DMS53 (cell line): ENCODE results near the gene PLA2G6.
"Not testable (repeated sequence)": the region's sequence is repeated elsewhere in the genome, so short reads cannot be mapped to it uniquely, and the experiment has no call there.

ENCODE experiments used
- DNase-seq: peaks from one replicate; lab custom pipeline; 2025; lab: John Stamatoyannopoulos, UW

The PLA2G6 gene

DNA sequence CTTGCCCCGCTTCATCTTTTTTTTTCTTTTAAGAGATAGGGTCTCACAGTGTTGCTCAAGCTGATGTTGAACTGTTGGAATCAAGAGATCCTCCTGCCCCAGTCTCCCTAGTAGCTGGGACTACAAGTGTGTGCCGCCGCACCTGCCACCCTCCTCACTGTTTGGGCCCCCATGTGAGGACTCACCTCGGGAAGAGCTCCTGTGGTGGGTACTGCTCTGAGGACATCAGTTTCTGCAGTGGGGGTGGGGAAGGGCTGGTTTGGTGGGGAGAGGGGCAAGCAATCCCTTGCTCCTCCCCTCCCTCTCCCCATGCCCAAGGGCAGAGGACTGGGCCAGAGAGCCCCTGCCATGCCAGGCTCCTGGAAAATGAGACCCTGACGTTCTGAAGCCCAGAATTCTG lies 96.1 kb downstream of the PLA2G6 start:
- DNase-seq, result no peak

DNA sequence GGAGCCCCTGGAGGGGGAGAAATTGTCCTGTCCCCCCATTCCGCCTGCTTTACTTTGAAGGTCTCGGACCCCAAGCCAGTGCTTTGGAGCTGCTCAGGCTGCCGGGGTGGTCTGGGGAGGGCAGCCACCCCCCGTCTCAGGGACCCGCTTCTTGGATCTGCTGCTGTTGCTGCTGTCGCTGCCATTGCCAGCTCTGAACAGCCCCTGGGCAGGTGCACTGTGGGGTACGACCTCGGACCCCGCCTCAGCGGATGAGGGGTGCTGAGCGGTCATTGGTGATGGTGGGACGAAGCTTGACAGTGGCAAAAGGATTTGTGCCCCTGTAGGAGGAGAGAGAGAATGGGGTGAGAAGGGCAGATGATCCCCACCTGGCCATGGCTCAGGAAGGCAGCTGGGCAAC lies 96.6 kb downstream of the PLA2G6 start:
- no peak for DNase-seq

DNA sequence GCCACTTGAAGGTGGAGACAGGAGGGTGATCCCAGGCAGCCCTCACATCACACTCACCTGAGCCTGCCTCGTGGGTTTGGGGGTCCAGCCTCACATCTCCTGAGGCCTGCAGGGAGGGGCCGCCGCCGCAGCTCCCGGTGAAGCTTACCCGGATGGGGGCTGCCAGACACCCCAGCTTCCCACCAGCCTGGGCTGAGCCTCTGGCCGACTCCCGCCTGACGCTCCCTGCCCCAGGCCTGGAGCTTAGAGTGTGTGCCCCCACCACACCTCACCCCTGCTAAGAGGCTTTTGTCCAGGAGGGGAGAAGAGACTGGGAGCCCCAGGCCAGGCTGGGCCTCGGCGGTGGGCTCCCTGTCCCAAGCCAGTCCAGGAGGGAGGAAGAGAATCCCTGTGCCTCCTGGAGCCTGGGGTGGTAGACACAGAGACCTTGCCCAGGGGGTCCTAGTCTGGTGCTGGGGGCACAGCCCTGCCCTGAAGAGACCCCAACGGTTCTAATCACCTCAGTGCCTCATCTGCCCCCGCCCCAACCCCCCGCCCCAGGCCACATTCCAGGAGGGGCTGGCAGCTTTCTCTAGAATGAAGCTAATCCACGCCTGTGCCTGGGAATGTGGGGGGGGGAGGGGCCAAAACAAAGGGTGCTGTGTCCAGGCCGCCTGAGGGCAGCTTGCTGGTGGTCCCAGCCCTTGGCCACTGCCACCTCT lies 97.5 kb downstream of the PLA2G6 start, which contains the start of gene SLC16A8:
TSS of gene SLC16A8 (minus strand) at position 254 of the 701 bp plus-strand sequence. CDS start 1,311 bp downstream, outside the sequence.
- no peak for DNase-seq

DNA sequence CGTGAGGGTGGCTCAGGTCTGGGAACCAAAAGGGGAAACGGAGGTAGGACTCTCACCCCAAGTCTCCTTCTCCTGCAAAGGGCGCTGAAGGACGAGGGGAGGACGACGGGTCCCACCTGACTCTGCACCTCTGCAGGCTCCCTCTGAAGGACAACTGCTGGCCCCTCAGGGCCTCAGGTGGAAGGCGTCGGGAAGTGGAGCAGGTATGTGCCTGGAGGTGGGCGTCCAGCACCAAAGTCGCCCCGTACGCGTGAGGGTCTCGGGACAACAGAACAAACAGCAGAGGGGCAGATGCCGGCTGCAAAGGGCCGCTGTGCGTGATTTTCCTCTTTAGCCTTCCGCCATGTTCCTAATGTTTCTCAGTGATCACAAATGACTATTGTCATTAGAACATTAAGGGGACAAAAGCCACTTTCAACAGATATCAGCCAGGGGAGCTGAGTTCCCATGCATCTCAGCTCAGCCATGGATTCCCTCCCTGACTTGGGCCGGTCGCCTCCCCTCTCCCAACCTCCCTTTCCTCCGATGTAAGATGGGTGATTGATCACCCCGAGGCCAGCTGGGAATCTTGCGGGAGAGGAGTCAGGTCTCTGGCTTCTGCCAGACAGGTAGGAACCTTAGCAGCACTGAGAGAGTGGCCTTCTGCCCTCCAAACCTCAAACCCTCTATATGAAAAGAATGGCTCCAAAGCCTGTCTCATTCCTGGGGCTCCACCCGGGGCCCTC lies 98.5 kb downstream of the PLA2G6 start:
- no peak for DNase-seq

DNA sequence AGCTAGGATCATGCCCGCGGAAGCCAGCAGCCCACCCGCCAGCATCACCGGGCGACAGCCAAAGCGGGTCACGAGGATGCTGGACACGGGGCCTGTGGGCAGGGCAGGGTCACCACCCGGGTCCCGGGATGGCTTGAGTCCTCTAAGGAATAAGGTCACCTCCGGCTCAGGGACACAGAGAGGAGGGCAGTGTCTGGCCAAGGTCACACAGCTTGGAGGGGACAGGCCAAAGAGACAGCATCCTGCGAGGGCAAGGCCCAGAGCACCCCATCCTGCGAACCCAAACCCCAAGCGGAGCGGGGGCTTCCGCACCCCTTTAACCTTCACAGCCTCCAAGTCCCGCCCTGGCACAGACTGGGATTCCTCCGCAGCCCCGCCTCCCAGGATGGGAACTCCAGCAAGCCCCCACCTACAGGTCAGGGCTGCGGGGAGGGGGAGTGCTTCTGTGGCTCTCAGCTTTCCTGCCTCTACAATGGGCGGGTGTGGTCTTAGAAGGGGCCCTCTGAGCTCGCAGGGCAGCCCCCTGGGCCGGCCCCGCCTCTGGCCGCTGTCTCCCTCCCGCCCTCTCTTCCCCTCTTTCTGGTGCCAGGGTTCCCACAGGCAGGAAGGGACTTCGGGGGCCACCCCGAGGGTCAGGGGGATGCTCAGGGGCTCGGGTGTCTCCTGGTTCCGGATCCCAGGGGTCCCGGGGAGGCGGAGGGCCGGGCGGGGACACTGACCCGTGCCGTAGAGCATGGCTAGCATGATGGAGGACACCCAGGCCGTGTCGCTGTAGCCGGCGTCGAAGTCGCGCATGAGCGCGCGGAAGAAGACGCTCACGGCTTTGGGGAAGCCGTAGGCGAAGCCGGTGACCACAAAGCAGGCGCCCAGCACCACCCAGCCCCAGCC lies 99.4 kb downstream of the PLA2G6 start:
- peak; percentile 43 for DNase-seq

DNA sequence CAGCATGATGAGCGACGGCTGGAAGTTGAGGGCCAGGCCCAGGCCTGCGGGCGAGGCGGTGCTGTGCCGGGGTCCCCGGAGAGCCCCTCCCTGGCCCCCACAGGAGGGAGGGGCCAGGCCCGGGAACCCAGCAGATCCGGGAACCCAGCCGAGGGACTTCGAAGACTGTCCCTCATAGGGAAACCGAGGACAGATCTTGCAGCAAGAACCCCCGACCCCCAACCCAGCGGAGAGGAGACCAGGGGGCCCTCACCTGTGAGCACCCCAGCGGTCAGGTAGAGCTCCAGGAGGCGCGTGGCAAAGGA lies 100.0 kb downstream of the PLA2G6 start:
- no peak for DNase-seq

DNA sequence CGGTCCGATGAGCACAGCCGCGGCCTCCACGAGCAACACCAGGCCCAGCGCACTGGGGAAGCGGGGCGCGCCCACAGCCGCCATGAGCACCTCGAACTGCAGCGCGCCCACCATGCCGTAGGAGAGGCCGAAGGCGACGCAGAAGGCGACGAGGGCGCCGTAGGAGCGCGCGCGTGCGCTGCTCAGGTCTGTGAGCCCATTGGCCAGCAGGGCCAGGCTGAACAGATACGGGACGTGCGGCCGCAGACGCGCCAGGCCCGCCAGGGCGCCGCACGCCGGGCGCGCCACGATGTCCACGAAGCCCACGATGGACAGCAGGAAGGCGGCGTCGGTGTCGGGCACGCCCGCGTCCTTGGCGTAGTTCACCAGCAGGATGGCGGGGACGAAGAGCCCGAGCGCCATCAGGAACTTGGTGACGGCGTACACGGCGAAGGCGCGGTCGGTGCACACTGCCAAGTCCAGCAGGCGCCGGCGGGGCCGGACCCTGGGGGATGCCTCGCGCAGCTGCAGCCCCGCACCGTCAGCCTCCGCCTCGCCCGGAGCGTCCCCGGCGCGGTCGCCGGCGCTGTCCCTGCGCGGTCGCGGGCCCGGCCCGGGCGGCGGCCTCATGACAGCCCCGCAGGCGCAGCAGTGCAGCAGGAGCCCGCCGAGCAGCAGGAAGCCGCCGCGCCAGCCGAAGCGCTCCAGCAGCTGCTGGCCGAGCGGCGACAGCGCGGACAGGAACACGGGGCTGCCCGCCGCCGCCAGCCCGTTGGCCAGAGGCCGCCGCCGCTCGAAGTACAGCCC lies 100.6 kb downstream of the PLA2G6 start:
- DNase-seq, result peak; percentile 70

DNA sequence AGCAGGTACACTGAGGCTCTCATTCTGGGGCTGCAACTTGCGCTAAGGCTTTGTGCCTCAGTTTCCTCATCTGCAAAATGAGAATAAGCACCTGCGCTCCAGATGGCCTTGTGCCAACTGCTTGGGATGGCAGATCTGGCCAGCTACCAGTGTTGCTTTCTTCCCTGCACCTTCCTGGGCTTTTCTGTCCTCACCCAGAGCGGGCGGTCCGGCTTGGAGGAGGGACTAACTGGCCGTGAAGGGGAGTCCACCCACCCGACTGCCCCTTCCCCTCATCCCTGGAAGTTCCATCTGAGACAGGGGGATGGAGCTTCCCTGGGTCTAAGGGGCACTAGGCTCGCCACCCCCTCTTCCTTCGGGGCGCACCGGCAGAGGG lies 101.2 kb downstream of the PLA2G6 start:
- DNase-seq, result no peak

DNA sequence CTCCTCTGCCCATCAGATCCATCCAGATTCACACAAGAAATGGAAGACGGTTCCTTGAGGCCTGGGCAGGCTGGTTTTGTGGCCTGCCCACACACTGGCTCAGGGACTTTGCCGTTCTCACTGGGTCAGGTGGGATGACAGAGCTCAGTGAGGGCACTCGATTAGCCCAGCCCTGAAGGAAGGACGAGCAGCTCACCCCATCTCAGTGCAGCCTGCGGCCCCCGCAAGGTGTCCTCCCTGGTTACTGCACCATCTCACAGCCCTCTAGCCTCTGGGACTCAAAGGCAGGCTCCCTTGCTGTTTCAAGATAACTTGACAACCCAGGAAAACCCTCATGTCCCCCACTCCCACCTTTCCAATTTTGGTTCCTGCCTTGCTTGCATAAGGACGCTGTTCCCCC lies 101.8 kb downstream of the PLA2G6 start:
- no peak for DNase-seq

DNA sequence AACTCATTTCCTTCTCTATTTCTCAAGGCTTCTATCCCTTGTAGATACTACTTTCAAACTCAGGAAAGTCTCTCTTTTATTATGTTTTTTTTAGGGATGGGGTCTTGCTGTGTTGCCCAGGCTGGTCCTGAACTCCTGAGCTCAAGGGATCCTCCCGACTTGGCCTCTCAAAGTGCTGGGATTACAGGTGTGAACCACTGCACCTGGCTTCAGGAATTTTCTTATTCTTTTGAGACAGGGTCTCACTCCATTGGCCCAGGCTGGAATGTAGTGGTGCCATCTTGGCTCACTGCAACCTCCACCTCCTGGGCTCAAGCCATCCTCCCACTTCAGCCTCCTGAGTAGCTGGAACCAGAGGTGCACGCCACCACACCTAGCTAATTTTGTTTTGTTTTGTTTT lies 102.4 kb downstream of the PLA2G6 start:
- not testable (repeated sequence) for DNase-seq

DNA sequence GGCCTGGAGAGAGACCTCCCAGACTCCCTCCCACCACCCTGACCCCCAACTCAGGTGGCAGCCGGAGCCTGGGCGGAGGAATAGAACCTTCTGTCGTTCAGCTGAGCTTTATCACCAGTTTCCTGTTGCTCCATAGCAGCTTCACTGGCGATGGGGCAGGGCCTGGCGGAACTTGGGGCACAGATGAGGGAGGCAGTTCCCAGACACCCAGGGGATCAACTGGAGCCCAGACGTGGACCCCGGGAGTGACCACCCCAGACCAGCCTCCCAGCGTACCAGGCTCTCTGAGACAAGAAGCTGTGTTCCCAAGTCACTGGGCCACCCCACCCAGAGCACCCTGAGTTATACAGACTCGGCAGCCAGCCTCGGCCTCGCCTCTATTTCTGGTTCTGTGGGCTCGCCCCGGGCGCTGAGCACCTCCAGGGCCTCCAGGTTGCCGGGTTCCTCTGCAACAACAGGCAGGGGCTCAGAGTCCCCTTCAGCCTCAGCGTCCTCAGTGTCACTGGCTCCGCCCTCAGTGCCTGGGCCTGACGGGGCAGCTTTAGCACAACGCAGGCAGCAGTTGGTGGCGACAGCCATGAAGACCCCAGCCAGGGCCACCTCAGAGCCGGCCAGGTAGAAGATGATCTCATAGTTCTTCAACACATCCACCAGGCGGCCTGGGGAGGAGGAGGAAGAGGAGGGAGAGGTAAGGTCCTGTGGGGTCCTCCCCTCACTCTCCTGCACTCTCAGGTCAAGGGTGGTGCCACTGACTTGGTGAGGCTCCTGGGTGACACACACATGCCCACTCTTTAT lies 103.4 kb downstream of the PLA2G6 start:
- no peak for DNase-seq

DNA sequence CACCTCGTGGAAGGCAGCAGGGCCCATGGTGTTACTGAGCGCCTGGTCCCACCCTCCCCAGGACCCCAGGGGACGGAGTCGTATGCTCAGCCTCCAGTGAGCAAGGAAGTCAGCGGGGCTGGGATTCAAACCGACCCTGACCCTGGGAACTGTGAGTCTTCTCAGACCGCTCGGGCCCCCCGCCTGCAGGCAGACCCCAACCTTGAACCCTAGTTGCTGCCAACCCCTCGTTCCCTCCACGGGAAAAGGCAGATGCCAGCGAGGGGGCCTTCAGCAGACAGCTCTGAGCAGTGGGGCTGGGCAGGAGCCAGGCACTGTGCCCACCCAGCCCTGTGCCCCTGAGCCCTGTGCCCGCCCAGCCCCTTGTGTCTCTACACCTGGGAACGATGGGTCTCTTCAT lies 104.0 kb downstream of the PLA2G6 start:
- DNase-seq, result no peak

DNA sequence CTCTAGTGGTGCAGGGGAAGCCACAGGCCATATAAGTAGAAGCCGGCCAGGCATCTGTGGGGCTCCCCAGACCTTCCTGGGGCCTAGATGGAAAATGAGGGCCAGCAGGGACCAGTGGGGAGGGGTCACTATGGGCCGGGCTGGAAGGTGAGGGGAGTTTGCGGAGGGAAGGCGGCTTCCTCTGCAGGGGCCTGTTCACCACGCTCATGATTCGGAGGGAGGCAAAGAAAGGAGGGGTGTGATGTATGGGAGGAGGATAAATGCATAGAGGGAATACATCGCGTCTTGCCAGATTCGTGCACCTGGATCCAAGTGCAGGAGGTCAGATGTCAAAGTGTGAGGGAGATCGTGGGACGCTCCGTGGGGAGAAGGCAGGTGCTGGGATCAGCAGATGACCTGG lies 104.5 kb downstream of the PLA2G6 start:
- no peak for DNase-seq

DNA sequence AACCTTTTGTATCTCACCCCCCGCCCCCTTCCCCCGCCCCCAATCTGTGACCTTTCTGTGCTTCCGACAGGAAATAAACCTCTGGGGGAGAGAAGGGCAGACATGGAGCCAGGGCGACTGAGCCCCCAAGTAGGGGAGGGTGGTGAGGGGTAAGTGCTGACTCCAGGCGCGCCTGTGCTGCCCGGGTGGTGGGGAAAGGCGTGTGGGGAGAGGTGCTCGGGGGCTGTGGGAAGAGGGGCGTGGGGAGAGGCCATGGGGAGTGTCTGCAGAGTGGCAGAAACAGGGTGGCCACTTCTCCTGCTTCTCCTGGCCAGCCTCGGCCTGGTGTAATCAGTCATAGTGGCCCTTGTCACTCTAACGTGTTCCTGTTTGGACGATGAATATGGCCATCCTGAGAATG lies 105.7 kb downstream of the PLA2G6 start:
- DNase-seq, result no peak

DNA sequence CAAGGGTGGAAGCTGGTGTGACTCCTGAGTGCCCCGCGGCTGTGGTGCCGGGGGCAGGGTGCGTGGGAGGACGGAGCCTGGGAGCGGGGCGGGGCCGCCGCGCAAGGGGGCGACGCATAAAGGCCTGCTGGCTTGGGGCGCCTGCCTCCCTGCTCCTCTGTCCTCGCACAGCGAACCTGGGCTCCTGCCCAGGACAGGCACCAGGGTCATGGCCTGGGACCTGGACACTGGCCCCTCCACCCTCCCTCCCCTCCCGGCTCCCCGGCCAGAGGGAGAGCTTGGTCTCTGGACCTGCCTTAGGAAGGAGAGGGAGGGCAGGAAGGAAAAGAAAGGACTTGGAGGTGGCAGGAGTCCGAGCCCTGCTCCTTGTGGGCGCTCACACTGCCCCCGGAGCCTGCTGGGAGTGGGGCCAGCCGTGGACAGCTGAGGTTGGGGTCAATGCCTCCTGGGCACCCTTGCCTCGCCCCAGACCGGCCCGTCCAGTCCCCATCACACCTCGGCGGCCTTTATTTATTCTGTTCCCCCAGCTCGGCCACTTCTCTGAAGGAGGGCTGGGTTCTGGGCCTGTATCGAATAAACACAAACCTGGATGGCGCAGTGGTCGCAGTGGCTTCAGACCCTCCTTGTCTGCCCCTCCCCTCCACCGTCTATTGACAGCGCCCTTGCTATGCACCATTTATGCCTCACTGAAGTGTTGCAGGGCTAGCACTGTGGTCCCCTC lies 106.4 kb downstream of the PLA2G6 start:
- no peak for DNase-seq

DNA sequence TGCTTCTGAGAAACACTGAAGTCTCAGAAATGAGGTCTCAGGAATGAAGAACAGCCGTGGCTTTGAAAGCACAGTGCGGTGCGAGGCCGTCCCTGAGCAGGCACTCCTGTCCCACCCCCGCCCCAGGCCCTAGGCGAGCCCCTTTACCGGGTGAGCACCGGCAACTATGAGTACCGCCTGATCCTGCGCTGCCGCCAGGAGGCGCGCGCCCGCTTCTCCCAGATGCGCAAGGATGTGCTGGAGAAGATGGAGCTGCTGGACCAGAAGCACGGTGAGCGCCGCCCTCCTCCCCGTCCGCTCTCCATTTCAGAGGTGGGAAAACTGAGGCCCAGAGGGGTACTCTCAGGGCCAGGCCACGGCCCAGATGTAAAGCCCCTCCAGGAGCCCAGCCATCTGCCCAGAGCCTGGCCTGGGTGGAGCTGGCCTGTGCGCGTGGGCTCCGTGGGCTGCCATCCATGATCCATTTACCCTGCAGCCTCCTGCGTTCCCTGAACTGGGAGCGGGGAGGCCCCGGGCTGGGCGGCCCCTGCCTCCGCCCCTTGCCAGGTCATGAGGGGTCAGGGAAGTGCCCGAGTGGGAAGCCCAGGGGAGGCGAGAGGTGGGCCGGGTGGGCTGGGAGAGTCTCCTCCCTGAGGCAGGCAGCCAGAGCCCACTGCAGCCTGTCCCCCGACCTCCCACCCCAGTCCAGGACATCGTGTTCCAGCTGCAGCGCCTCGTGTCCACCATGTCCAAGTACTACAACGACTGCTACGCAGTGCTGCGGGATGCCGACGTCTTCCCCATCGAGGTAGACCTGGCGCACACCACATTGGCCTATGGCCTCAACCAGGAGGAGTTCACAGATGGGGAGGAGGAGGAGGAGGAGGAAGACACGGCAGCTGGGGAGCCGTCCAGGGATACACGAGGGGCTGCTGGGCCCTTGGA lies 107.2 kb downstream of the PLA2G6 start:
- DNase-seq, result no peak

DNA sequence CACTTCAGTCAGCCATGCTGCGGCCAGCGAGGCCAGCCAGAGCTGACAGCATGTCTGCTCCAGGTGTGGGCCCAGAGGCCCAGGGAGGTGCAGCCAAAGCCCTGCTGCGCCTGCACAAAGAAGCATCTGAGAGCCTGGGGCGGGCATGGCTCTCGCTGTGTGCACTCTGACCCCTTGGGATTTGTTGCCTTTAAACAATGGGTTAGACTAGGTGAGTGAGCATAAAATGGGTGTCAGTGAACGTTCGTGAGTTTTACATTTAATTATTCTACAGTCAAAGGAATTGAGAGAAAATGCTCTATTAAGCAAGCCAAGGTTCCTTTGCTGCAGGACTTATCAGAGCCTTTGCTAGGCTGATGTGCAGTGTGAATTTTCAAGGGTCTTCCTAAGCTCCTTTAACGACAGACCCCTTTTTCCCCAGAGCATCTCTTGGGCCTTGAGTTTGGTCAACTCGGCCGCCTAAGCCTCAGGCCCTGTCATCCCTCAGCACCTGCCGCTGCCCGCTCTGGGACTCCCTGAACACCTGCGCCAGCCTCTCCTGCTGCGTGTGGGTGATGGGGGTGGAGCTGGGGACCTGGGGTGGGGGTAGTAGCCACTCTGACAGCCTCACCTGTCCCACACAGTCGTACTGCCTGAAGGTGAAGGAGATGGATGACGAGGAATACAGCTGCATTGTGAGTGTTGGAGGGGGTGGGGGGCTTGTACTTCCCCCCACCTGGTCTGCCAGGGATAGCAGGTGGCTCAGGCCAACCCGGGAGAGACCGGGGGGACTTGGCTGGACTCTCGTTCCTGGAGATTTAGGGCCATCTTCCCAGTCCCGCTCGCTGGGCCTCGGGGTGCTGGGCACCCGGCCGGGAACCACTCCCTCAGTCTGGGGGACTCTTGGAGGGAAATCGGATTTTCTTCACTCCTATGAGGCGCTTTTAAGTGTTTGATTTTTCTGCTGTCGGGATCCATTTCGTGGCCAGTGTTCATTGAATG lies 108.2 kb downstream of the PLA2G6 start:
- no peak for DNase-seq
